D721Med (cell line): Measurements from ENCODE around the gene MRPS17.

Experiments used
- DNase-seq: peaks from one replicate; pipeline ENCODE4 v3.0.0; 2011; ENCODE audit warnings: low spot score; ENCODE audit not compliant: insufficient read length
- FAIRE-seq: peaks from 2 replicates; lab custom pipeline; 2011; peaks lifted over from hg19 to GRCh38; lab: Jason Lieb, UNC
- CTCF ChIP-seq: IDR thresholded peaks from 2 replicates; pipeline ENCODE4 v1.5.1; 2012; ENCODE audit warnings: mild to moderate bottlenecking, control low read depth; ENCODE audit not compliant: insufficient read depth; ENCODE audit errors: missing control alignments

Gene MRPS17

GRCh38 chr7:55973747-55974250 lies 22.1 kb downstream of the MRPS17 start:
- TF ChIP-seq CTCF: no peak
- DNase-seq: no peak
- FAIRE-seq: no peak

DNA sequence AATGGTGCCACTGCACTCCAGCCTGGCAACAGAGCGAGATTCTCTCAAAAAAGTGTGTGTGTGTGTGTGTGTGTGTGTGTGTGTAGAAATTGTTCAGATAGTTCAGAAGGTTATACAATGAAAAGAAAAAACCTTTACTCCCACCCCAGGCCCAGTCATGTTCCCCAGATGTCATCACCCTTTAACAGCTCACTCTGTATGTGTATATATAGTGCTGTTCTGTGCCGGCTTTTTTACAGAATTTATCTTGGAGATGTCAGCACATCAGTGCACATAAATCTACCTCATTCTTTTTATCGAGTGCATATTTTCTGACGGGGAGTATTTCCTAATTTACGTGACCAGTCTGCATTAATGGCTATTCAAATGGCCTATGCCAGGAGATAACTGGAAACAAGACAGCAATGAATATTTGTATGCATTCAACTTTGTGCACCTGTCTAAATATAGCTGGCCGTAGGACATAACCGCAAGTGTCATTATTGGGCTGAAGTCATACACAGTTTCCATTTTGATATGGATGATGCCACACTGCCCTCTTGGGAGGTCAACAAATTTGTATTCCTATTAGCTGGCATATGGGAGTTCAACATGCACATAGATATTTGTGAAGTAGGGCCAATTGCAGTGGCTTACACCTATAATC lies 24.4 kb downstream of the MRPS17 start:
- no peak for DNase-seq
- no peak for TF ChIP-seq CTCF
- no peak for FAIRE-seq

DNA sequence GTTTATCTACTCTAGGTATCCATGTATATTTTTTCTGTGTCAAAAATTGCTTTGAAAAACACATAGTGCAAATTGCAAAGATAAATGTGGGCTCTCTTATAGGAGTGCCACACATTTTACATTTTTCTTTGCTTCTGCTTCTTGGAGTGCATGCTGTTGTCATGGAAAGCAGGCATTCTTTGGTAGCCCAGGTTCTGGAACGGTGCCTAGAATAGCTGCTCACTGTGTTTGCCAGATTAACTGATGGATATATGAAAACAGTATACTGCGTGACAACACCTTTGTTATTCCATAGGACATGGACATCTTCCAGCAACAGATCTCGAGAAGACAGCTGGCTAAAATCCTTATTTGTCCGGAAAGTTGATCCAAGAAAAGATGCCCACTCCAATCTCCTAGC lies 26.2 kb downstream of the MRPS17 start:
- no peak for DNase-seq
- no peak for TF ChIP-seq CTCF
- no peak for FAIRE-seq

- no peak for DNase-seq
- FAIRE-seq: no peak
- no peak for TF ChIP-seq CTCF
These were observed 28.6 kb downstream of the MRPS17 start for GRCh38 chr7:55980266-55980665.

DNA sequence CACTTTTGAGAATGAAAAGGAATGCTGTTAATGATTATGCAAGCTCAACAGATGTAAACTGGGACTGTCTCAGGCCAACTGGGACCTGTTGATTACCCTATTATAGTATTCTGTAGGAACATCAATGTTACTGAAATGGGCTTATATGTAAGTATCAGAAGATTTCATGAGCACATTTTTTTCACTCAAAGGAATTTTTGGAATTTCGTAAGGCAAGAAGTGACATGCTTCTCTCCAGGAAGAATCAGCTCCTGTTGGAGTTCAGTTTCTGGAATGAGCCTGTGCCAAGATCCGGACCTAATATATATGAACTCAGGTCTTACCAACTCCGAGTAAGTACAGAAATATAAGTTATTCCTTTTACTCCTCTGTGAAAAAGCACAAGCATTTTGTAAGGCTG lies 31.9 kb downstream of the MRPS17 start:
- no peak for FAIRE-seq
- no peak for TF ChIP-seq CTCF
- DNase-seq: no peak

GRCh38 chr7:55992346-55992745 lies 40.7 kb downstream of the MRPS17 start:
- FAIRE-seq: no peak
- TF ChIP-seq CTCF: no peak

DNA sequence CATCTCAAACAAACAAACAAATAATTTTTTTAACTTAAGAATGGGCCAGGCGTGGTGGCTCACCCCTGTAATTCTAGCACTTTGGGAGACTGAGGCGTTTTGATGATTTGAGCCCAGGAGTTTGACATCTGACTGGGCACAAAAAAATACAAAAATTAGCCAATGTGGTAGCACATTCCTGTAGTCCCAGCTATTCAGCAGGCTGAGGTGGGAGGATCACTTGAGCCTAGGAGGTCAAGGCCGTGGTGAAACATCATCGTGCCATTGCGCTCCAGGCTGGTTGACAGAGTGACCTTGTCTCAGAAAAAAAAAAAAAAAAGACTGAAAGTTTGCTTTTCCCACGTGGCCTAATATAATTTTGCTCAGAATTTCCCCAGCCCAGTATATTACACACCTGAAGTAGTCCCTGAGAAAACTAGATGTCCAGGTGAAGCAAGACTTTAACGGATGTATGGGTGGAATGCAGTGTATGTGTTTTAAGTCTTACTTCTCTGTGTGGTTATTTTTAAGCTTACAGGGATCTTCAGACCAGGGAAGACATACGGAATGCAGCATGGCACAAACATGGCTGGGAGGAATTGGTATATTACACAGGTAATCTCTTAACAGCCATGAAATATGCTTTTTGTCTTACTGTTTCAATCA lies 45.3 kb downstream of the MRPS17 start:
- DNase-seq (no peak), FAIRE-seq (no peak)
- no peak for TF ChIP-seq CTCF

More at GRCh38 chr7:55992346-55992745, 40.7 kb downstream of the MRPS17 start:
- no peak for DNase-seq
